Stomach (tissue), 9 donors: ENCODE results near the gene AMHR2. TPM values are rescaled to one million over a fixed set of nuclear protein-coding genes. Genes with fewer than 3 reads are reported as not detected.

Experiments used
- DNase-seq, 2 donors: peaks; one replicate each; pipeline versions ENCODE4 v3.0.0 to v3.0.0-alpha.2; 2013 to 2019
- H3K27ac ChIP-seq, 5 donors: fragments of 200-600 bp in 4 of 5; sonication (generic) in 4 of 5; one replicate each; pipeline ENCODE4 v1.5.1; 2013 to 2019; ENCODE audit warnings: mild to moderate bottlenecking in 1 of 5, moderate library complexity in 1 of 5
- H3K27me3 ChIP-seq, 3 donors: fragments of 200-600 bp; sonication (generic); one replicate each; pipeline ENCODE4 v1.5.1; 2017 to 2019; ENCODE audit warnings: mixed run types in 1 of 3
- H3K36me3 ChIP-seq, 4 donors: fragments of 200-600 bp; sonication (generic); 1 replicate in 3 of 4; 2 replicates in 1 of 4; pipeline ENCODE4 v1.5.1; 2016 to 2019
- H3K4me1 ChIP-seq, 4 donors: fragments of 200-600 bp; sonication (generic); one replicate each; pipeline ENCODE4 v1.5.1; 2016 to 2019
- H3K4me3 ChIP-seq, 4 donors: fragments of 200-600 bp; sonication (generic) in 3 of 4; one replicate each; pipeline ENCODE4 v1.5.1; 2016 to 2019; ENCODE audit warnings: mild to moderate bottlenecking in 1 of 4
- H3K9me3 ChIP-seq, 4 donors: fragments of 200-600 bp; sonication (generic); one replicate each; pipeline ENCODE4 v1.5.1; 2016 to 2019
- EP300 ChIP-seq: sonication (generic); formaldehyde crosslinking; IDR thresholded peaks from one replicate; pipeline ENCODE4 v1.6.1; 2017; ENCODE audit warnings: antibody characterized with exemption
- POLR2A ChIP-seq, 4 donors: fragments of 450-650 bp; IDR thresholded peaks; one replicate each; pipeline ENCODE4 v1.6.1; 2016; ENCODE audit warnings: antibody characterized with exemption in 4 of 4, control low read depth in 2 of 4, mild to moderate bottlenecking in 1 of 4, moderate library complexity in 1 of 4
- POLR2AphosphoS5 ChIP-seq, 3 donors: sonication (generic); formaldehyde crosslinking; IDR thresholded peaks; one replicate each; pipeline ENCODE4 v1.6.1; 2016; ENCODE audit warnings: antibody characterized with exemption in 3 of 3
- WGBS, 5 donors: extraction: QIAGEN DNeasy Blood & Tissue Kit in 3 of 5; methylation state at CpG; one replicate each; pipeline versions ENCODE4 v1.1.5 to v1.1.7; 2013 to 2018; 5-methylcytosine and 5-hydroxymethylcytosine counted together
- intact Hi-C: fragments of 100-400 bp; cut with DNase I; formaldehyde crosslinking; loops from one replicate; pipeline ENCODE4 v1.15.1; 2023; ENCODE audit warnings: low total_unique reads
- polyA plus RNA-seq, 3 donors: library from polyadenylated mRNA; stranded (reverse); fragments of 200-250 nt; gene quantifications; one replicate each; pipeline ENCODE4 v1.2.3, GENCODE V29; 2013
- total RNA-seq, 5 donors: library from RNA; depleted of rRNA; stranded (reverse); fragments of >200 nt; gene quantifications; one replicate each; pipeline versions ENCODE4 v1.1.0 to v1.2.3, GENCODE V29; 2014 to 2016
- TF ChIP-seq, protein P1 (sequence below), 7 experiments: fragments of 450-650 bp in 4 of 7; fragments of 200-600 bp in 3 of 7; sonication (generic) in 3 of 7; IDR thresholded peaks; one replicate each; pipeline ENCODE4 v1.5.1; 2016 to 2019; ENCODE audit warnings: antibody characterized with exemption in 7 of 7, control low read depth in 2 of 7, mild to moderate bottlenecking in 1 of 7
- donor health status: healthy with polysubstance abuse.
- donor health status: Bipolar disorder and iron deficiency.
- donor health status: healthy.

The AMHR2 gene
- total and polyA plus RNA-seq, 8 donors: 0.23 to 1.8 (median 0.25) TPM; not detected in 5

DNA sequence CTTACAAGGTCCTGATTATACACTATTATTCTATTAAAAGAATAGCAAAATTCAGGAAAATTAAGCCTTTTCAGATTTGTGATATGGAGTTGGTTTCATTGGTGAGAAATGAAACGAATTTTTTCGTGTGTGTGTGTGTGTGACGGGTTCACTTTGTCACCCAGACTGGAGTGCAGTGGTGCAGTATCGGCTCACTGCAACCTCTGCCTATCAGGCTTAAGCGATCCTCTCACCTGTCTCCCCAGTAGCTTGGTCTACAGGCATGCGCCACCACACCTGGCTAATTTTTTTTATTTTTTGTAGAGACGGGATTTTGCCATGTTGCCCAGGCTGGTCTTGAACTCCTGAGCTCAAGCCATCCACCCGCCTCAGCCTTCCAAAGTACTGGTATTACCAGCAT lies 37.9 kb downstream of the AMHR2 start:
- Histone ChIP-seq H3K4me1 (peaks cover 16 to 92% (median 49%) of the 10 kb centered on the region in 4 donors), H3K27me3 (no peaks in the 10 kb centered on the region), H3K9me3 (no peaks in the 10 kb centered on the region), H3K27ac (no peak overlapping the region), H3K4me3 (no peak overlapping the region), H3K36me3 (peaks cover 100% of the 10 kb centered on the region in 4 donors)
- DNase-seq: no peak
- TF ChIP-seq POLR2A (IDR thresholded peaks at IDR 0.05) (no peak), EP300 (no peak), POLR2AphosphoS5 (IDR thresholded peaks at IDR 0.05) (no peak)
- TF ChIP-seq, protein P1, sequence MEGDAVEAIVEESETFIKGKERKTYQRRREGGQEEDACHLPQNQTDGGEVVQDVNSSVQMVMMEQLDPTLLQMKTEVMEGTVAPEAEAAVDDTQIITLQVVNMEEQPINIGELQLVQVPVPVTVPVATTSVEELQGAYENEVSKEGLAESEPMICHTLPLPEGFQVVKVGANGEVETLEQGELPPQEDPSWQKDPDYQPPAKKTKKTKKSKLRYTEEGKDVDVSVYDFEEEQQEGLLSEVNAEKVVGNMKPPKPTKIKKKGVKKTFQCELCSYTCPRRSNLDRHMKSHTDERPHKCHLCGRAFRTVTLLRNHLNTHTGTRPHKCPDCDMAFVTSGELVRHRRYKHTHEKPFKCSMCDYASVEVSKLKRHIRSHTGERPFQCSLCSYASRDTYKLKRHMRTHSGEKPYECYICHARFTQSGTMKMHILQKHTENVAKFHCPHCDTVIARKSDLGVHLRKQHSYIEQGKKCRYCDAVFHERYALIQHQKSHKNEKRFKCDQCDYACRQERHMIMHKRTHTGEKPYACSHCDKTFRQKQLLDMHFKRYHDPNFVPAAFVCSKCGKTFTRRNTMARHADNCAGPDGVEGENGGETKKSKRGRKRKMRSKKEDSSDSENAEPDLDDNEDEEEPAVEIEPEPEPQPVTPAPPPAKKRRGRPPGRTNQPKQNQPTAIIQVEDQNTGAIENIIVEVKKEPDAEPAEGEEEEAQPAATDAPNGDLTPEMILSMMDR (IDR thresholded peaks at IDR 0.05): no peak
- WGBS, 5 donors: 70 to 82% (median 73%) methylated on average over 8 of the region's 8 CpGs
- intact Hi-C loops: loop anchor here (10.0 kb wide), 1 partner anchor 53 kb away; no protein-coding TSS in a partner anchor

DNA sequence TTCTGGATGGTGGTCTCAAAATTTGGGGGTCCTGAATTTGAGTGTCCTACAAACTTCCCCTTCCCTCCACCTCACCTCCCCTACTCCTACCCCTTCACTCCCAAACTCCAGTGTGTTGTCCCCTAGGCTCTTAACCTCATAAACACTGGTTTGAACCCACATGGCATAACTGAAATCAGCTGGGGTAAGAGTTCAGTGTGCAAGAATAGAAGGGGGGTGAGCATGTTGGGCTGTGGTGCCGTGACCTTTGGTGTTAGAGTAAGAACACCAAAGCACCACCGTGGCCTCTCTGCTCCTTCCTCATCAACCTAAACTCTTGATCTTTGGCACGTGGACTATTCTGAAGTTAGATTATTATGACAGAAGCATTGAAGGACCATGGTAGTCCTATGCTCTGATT lies 39.3 kb downstream of the AMHR2 start:
- TF ChIP-seq POLR2A (IDR thresholded peaks at IDR 0.05): no peak
- TF ChIP-seq EP300: no peak
- TF ChIP-seq, protein P1 (IDR thresholded peaks at IDR 0.05): no peak
- TF ChIP-seq POLR2AphosphoS5 (IDR thresholded peaks at IDR 0.05): no peak
- Histone ChIP-seq H3K4me1 (peaks cover 16 to 82% (median 46%) of the 10 kb centered on the region in 4 donors), H3K4me3 (no peak overlapping the region), H3K36me3 (peaks cover 100% of the 10 kb centered on the region in 4 donors), H3K27ac (peak overlapping the region in 2 of 5 donors; percentile 14 to 20), H3K27me3 (no peaks in the 10 kb centered on the region), H3K9me3 (no peaks in the 10 kb centered on the region)
- 43 to 61% (median 44%) methylated on average over 3 of the region's 3 CpGs for WGBS, 5 donors
- intact Hi-C loops: loop anchor here (10.0 kb wide), 1 partner anchor 52 kb away; no protein-coding TSS in a partner anchor
- no peak for DNase-seq

DNA sequence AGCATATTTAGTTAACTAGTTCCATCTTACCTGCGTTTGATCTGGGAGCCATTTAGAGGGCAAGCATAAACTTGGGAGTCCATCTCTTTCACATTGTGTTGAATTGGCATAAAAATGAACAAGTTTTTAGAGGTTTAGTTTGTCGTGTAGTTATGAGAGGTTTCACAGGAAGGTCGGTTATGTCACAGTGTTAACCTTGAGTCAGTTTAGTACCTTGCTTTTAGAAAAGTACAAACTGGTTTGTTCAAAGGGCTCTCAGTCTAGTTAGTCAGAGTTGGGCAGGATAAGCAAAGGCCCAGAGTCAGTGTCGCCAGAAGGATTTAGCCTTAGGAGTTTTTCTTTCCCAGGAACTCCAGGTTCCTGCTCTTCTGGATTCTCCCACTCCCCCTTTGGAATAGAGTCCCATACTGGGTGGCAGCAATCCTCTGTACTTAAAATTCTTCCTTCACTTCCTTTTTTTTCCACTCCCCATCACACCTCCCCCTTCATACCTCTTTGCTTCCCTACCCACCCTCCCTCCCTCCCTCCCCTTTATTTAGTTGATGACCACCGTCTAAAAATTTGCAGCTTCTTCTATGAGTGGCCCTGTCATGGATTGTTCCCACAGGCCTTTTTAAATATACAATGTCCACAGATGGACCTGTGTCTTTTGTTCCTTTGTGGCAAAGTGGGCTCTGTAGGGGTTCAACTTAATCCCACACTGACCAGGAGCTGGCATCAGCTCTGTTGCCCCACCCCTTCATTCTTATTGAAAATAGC lies 40.3 kb downstream of the AMHR2 start:
- peaks cover 100% of the 10 kb centered on the region in 4 donors for H3K36me3 ChIP-seq
- TF ChIP-seq POLR2AphosphoS5 (IDR thresholded peaks at IDR 0.05) (no peak), EP300 (no peak)

DNA sequence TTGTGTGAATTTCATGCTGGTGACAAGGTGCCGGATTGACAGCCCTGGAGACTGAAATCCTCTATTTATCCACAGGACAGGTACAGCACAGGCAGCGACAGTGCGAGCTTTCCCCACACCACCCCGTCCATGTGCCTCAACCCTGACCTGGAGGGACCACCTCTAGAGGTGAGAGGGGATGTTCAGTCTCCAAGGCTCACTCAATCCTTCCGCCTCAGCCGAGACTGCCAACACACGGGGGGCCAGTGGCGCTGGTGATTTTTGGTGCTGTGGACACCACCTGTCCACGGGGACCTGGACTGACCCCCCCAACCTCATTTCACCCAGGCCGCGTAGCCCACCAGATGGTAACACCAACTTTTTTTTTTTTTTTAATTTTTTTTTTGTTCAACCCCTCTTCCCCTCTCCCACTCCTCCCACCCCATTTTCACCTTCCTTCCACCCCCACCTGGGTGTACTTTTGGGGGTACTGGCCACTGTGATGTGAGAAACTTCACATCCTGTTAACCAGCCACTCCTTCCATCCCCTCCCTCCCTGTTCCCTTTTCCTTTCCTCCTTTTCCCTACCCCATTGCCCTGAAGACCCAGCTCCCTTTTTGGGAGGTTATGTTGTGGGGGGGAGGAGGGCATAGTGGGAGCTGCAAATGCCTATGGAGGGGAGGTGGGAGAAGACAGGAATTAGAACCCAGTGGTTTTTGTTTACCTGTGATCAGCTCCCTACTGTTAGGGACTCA lies 41.2 kb downstream of the AMHR2 start:
- Histone ChIP-seq H3K27me3 (no peaks in the 10 kb centered on the region), H3K4me1 (peaks cover 16 to 75% (median 44%) of the 10 kb centered on the region in 4 donors), H3K9me3 (no peaks in the 10 kb centered on the region), H3K27ac (no peak overlapping the region), H3K36me3 (peaks cover 100% of the 10 kb centered on the region in 4 donors), H3K4me3 (no peak overlapping the region)
- TF ChIP-seq POLR2A (IDR thresholded peaks at IDR 0.05) (no peak), EP300 (no peak), POLR2AphosphoS5 (IDR thresholded peaks at IDR 0.05) (no peak)
- TF ChIP-seq, protein P1 (IDR thresholded peaks at IDR 0.05): no peak
- WGBS, 5 donors: 86 to 89% (median 87%) methylated on average over 11 of the region's 11 CpGs
- DNase-seq: no peak
- intact Hi-C loops: loop anchor here (10.0 kb wide), 1 partner anchor 50 kb away; no protein-coding TSS in a partner anchor

More for the DNA sequence above, 40.3 kb downstream of the AMHR2 start:
- WGBS, 5 donors: 40 to 56% (median 43%) methylated on average over 5 of the region's 5 CpGs
- intact Hi-C loops: loop anchor here (10.0 kb wide), 1 partner anchor 51 kb away; no protein-coding TSS in a partner anchor
- H3K4me3 ChIP-seq: no peak overlapping the region
- H3K9me3 ChIP-seq: no peaks in the 10 kb centered on the region
- H3K27ac ChIP-seq: peak overlapping the region in 1 of 5 donors; percentile 13
- no peaks in the 10 kb centered on the region for H3K27me3 ChIP-seq
- peaks cover 16 to 80% (median 46%) of the 10 kb centered on the region in 4 donors for H3K4me1 ChIP-seq
- DNase-seq: no peak
